ENCODE measurements around the gene SLC5A10.

The SLC5A10 gene

GRCh38 chr17:18957831-18958230 is 5.9 kb downstream of the SLC5A10 start:
- no peaks in the 10 kb centered on the region; the same call in 1 of the 2 replicates for H3K36me3 ChIP-seq (ENCODE audit: control insufficient read depth, insufficient read depth, low read length)
- H3K9me3 ChIP-seq (ENCODE audit: control insufficient read depth, insufficient read depth, low read length), result no peaks in the 10 kb centered on the region
- H3K27me3 ChIP-seq (ENCODE audit: control insufficient read depth, insufficient read depth, low read length), result no peaks in the 10 kb centered on the region
- no CpG with 5 or more reads among the region's 4 CpGs for WGBS (ENCODE audit: insufficient coverage, insufficient read length)
- H3K27ac ChIP-seq (ENCODE audit: low read length), result no peak overlapping the region
- no peak for DNase-seq (ENCODE audit: low read depth, low spot score)
- no peak overlapping the region for H3K4me3 ChIP-seq (ENCODE audit: low read length)
- H3K4me1 ChIP-seq (ENCODE audit: control insufficient read depth, insufficient read depth, low read length), result no peaks in the 10 kb centered on the region

DNA sequence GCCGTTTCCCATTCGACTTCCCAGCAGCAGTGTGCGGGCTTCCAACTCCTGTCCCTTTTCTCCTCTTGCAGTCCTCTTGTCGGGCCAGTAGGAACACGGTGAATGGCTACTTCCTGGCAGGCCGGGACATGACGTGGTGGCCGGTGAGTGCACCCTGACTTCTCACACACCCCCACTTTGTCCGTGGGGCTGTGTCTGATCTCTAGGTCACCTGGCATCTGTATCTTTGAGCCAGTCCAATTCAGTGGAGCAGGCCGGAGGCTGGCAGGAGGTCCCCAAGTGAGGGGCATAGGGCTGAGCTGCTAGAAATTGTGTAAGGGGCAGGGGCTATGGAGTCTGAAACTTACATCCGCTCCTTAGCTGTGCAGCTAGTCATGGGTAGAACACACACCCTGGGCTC is 6.6 kb downstream of the SLC5A10 start:
- DNase-seq (ENCODE audit: low read depth, low spot score), result no peak
- Histone ChIP-seq H3K27ac (ENCODE audit: low read length) (no peak overlapping the region), H3K4me3 (ENCODE audit: low read length) (no peak overlapping the region), H3K4me1 (ENCODE audit: control insufficient read depth, insufficient read depth, low read length) (no peaks in the 10 kb centered on the region), H3K27me3 (ENCODE audit: control insufficient read depth, insufficient read depth, low read length) (no peaks in the 10 kb centered on the region), H3K9me3 (ENCODE audit: control insufficient read depth, insufficient read depth, low read length) (no peaks in the 10 kb centered on the region), H3K36me3 (ENCODE audit: control insufficient read depth, insufficient read depth, low read length) (no peaks in the 10 kb centered on the region; the same call in 1 of the 2 replicates)
- no CpG with 5 or more reads among the region's 11 CpGs for WGBS (ENCODE audit: insufficient coverage, insufficient read length)

- no CpG with 5 or more reads among the region's 22 CpGs for WGBS (ENCODE audit: insufficient coverage, insufficient read length)
- Histone ChIP-seq H3K27ac (ENCODE audit: low read length) (no peak overlapping the region), H3K9me3 (ENCODE audit: control insufficient read depth, insufficient read depth, low read length) (no peaks in the 10 kb centered on the region), H3K36me3 (ENCODE audit: control insufficient read depth, insufficient read depth, low read length) (no peaks in the 10 kb centered on the region; the same call in 1 of the 2 replicates), H3K27me3 (ENCODE audit: control insufficient read depth, insufficient read depth, low read length) (no peaks in the 10 kb centered on the region), H3K4me1 (ENCODE audit: control insufficient read depth, insufficient read depth, low read length) (no peaks in the 10 kb centered on the region), H3K4me3 (ENCODE audit: low read length) (no peak overlapping the region)
- no peak for DNase-seq (ENCODE audit: low read depth, low spot score)
Observed at GRCh38 chr17:18959071-18959844, 7.3 kb downstream of the SLC5A10 start.

DNA sequence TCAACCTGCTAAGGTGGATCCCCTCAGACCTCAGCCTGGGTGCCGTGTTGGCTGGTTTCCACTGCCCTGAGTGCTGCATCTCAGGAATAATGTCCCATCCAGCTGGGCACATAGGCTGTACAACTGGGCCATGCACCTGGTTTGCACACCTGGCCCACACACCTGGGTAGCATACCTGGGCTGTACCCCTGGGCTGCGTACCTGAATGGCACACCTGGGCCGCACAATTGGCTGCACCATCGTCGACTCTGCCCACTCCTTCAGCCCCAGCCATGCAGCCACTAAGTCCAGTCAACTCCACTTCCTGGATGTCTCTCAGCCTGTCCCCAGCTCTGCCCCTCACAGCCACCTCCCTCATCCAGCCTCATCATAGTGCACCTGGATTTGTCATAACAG is 7.9 kb downstream of the SLC5A10 start:
- DNase-seq (ENCODE audit: low read depth, low spot score), result no peak
- Histone ChIP-seq H3K4me3 (ENCODE audit: low read length) (no peak overlapping the region), H3K36me3 (ENCODE audit: control insufficient read depth, insufficient read depth, low read length) (no peaks in the 10 kb centered on the region; the same call in 1 of the 2 replicates), H3K27ac (ENCODE audit: low read length) (no peak overlapping the region), H3K4me1 (ENCODE audit: control insufficient read depth, insufficient read depth, low read length) (no peaks in the 10 kb centered on the region; the same call in 1 of the 2 replicates), H3K27me3 (ENCODE audit: control insufficient read depth, insufficient read depth, low read length) (no peaks in the 10 kb centered on the region), H3K9me3 (ENCODE audit: control insufficient read depth, insufficient read depth, low read length) (no peaks in the 10 kb centered on the region)
- WGBS (ENCODE audit: insufficient coverage, insufficient read length), result no CpG with 5 or more reads among the region's 5 CpGs

DNA sequence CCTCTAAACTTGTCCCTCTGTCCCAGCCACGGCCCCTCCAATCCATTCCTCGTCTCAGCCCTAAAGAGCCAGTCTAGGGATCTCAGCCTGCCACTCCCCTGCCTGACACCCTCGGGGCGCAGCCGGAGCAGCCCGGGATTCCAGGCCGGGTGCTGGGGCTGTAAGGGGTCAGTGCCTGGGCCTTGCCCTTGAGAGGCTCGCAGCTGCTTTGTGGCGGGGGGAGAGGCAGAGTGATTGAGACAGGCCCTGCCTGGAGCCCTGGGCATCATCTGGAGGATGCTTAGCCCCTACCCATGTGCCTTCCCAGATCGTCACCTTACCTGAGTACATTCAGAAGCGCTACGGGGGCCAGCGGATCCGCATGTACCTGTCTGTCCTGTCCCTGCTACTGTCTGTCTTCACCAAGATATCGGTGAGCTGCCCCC is 8.3 kb downstream of the SLC5A10 start:
- Histone ChIP-seq H3K4me1 (ENCODE audit: control insufficient read depth, insufficient read depth, low read length) (no peaks in the 10 kb centered on the region; the same call in 1 of the 2 replicates), H3K27ac (ENCODE audit: low read length) (no peak overlapping the region), H3K4me3 (ENCODE audit: low read length) (no peak overlapping the region), H3K27me3 (ENCODE audit: control insufficient read depth, insufficient read depth, low read length) (no peaks in the 10 kb centered on the region), H3K9me3 (ENCODE audit: control insufficient read depth, insufficient read depth, low read length) (no peaks in the 10 kb centered on the region), H3K36me3 (ENCODE audit: control insufficient read depth, insufficient read depth, low read length) (no peaks in the 10 kb centered on the region; the same call in 1 of the 2 replicates)
- no peak for DNase-seq (ENCODE audit: low read depth, low spot score)
- no CpG with 5 or more reads among the region's 15 CpGs for WGBS (ENCODE audit: insufficient coverage, insufficient read length)

DNA sequence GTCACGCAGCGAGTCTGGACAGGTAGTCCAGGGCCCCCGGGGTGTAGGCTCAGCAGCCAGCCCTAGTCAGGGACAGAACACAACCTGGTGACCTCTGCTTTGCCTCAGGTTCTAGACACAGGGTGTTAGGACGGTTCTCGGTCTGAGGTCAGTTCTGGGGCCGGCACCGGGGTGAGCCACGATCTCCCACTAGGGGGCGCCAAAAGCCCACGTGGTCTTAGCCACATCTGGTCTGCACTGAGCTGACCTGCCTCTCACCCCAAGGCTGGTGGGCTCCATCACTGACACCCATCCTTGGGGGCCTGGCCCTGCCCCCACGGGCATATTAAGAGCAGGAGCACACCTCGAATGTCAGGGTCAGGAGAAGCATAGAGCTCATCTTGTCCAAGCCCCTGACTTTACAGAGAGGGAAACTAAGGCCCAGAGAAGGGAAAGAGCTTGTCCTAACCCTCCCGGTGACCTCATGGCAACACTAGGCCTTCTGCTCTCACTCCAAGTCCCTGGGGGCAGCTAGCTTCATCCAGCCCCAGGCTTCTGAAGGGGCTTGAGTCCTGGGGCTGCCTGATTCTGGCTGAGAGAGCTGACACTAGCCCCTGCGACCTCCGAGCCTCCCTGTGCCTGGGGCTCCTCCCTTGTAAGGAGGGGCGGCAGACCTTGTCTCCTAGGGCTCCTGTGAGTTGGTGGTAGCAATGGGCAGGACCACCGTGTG is 9.0 kb downstream of the SLC5A10 start:
- Histone ChIP-seq H3K27me3 (ENCODE audit: control insufficient read depth, insufficient read depth, low read length) (no peaks in the 10 kb centered on the region), H3K4me1 (ENCODE audit: control insufficient read depth, insufficient read depth, low read length) (no peaks in the 10 kb centered on the region; the same call in 1 of the 2 replicates), H3K36me3 (ENCODE audit: control insufficient read depth, insufficient read depth, low read length) (no peaks in the 10 kb centered on the region; the same call in 1 of the 2 replicates), H3K4me3 (ENCODE audit: low read length) (no peak overlapping the region), H3K27ac (ENCODE audit: low read length) (no peak overlapping the region), H3K9me3 (ENCODE audit: control insufficient read depth, insufficient read depth, low read length) (no peaks in the 10 kb centered on the region)
- WGBS (ENCODE audit: insufficient coverage, insufficient read length), result no CpG with 5 or more reads among the region's 17 CpGs
- peak; percentile 47 for DNase-seq (ENCODE audit: low read depth, low spot score)

DNA sequence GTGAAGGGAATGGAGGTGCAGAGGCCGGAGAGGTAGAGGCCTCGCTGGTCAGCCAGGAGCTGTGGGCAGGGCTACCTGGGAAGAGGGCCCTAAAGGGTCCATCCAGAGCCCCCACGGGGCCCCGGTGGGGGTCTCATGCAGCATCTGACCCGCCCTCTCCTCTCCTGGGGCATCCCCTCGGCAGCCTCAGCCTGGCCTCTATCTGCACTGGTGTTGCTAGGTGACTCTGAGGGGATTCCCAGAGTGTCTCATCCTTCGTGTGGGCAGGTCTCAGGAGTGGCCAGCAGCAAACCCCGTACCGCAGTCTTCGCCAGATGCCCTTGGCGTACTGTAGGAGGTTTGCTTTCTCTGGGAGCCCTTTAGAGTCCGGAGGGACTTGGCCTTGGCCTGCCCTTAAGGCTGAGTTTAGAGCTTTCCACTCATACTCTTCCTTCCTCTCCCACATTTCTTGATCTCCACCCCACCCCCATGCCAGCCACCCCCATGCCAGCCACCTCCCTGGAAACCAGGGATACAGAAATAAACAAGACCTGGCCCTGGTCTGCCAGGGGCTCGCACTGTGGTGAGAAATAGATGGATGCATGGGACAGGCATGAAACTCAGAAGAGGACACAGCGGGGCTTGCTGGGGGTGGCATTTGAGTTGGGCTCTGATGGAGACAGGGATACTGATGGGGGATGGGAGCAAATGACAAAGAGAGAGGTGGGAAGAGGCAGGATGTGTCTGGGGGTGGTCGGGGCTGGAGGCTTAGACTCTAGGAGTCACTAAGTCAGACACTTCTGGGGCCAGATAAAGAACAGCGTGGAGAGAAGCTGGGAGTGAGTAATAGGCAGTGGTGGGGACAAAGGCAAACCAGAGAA is 9.9 kb downstream of the SLC5A10 start:
- WGBS (ENCODE audit: insufficient coverage, insufficient read length), result no CpG with 5 or more reads among the region's 16 CpGs
- H3K4me3 ChIP-seq (ENCODE audit: low read length), result no peak overlapping the region
- H3K4me1 ChIP-seq (ENCODE audit: control insufficient read depth, insufficient read depth, low read length), result no peaks in the 10 kb centered on the region; the same call in none of the 2 replicates
- H3K27me3 ChIP-seq (ENCODE audit: control insufficient read depth, insufficient read depth, low read length), result no peaks in the 10 kb centered on the region
- DNase-seq (ENCODE audit: low read depth, low spot score), result no peak
- H3K36me3 ChIP-seq (ENCODE audit: control insufficient read depth, insufficient read depth, low read length), result no peaks in the 10 kb centered on the region; the same call in 1 of the 2 replicates
- no peaks in the 10 kb centered on the region for H3K9me3 ChIP-seq (ENCODE audit: control insufficient read depth, insufficient read depth, low read length)
- no peak overlapping the region for H3K27ac ChIP-seq (ENCODE audit: low read length)

DNA sequence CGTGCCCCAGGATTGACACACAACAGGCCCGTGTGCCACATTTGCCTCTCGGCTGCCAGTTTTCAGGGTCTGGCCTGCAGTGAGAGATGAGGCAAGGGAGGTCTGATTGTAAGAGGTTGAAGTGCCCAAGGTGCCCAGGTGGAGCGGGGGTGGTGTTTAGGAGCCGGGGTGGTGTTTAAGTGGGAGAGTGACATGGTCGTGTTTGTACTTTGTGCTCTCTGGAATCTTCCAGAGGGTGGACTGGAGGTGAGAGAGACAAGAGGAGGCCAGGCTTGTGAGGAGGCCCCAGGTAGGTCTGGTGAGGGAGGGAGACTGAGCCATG is 10.5 kb downstream of the SLC5A10 start:
- WGBS (ENCODE audit: insufficient coverage, insufficient read length), result no CpG with 5 or more reads among the region's 6 CpGs
- no peaks in the 10 kb centered on the region for H3K9me3 ChIP-seq (ENCODE audit: control insufficient read depth, insufficient read depth, low read length)
- H3K36me3 ChIP-seq (ENCODE audit: control insufficient read depth, insufficient read depth, low read length), result no peaks in the 10 kb centered on the region; the same call in 1 of the 2 replicates
- H3K4me1 ChIP-seq (ENCODE audit: control insufficient read depth, insufficient read depth, low read length), result peaks cover 5% of the 10 kb centered on the region
- no peaks in the 10 kb centered on the region for H3K27me3 ChIP-seq (ENCODE audit: control insufficient read depth, insufficient read depth, low read length)
- DNase-seq (ENCODE audit: low read depth, low spot score), result no peak
- H3K4me3 ChIP-seq (ENCODE audit: low read length), result no peak overlapping the region
- no peak overlapping the region for H3K27ac ChIP-seq (ENCODE audit: low read length)

DNA sequence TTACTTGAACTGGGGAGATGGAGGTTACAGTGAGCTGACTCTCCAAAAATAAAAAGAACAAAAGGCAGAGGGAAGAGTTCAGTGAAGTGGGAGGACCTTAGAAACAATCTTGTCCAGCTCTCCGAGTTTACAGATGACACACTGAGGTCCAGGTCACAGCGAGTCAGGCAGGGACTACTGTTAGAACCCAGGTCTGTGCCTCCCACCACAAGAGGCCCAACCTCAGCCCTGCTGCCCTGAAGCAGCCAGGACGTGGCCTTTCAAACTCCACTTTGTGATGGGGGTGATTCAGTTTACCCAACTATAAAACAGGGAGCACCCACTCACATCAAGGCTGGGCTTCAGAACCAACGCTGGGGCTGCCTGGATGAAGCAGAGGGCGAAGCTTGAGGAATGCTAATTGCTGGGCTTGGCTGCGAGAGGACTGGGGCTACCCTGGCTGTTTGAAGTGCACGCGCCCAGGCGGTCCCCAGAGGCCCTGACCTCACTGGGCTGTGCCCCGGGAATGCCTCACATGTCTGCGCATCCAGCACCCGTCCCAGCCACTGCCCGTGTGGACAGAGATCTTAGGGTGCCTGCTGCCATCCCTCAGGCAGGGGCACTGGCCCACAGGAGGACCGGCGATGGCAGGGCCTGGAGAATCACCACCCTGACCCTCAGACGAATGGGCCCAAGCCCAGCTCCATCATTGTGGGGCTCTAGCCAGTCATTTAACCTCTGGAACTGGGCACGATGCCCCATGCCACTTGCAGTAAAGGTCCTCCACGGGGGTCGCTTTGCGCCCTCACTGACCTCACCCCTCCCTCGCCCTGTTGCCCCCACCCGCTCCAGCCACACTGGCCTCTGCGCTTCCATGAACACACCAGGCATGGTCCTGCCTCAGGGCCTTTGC is 11.4 kb downstream of the SLC5A10 start:
- Histone ChIP-seq H3K36me3 (ENCODE audit: control insufficient read depth, insufficient read depth, low read length) (no peaks in the 10 kb centered on the region; the same call in 1 of the 2 replicates), H3K27ac (ENCODE audit: low read length) (no peak overlapping the region), H3K9me3 (ENCODE audit: control insufficient read depth, insufficient read depth, low read length) (no peaks in the 10 kb centered on the region), H3K4me1 (ENCODE audit: control insufficient read depth, insufficient read depth, low read length) (peaks cover 8% of the 10 kb centered on the region), H3K4me3 (ENCODE audit: low read length) (no peak overlapping the region), H3K27me3 (ENCODE audit: control insufficient read depth, insufficient read depth, low read length) (no peaks in the 10 kb centered on the region)
- DNase-seq (ENCODE audit: low read depth, low spot score), result no peak
- no CpG with 5 or more reads among the region's 23 CpGs for WGBS (ENCODE audit: insufficient coverage, insufficient read length)

Data from iPS DF 6.9 (cell line).